HepG2 (cell line): ENCODE measurements around the gene C14orf93. TPM values are rescaled to one million over a fixed set of nuclear protein-coding genes. Genes with fewer than 3 reads are reported as not detected.

Experiments used
- FOXA3 ChIP-seq: IDR thresholded peaks from 2 replicates; pipeline ENCODE4 v1.6.1; 2016; ENCODE audit warnings: missing genetic modification reagents, missing compliant biosample characterization
- HMGXB3 ChIP-seq: sonication (generic); formaldehyde crosslinking; IDR thresholded peaks from 2 replicates; pipeline ENCODE4 v1.4.0; 2020; ENCODE audit warnings: missing genetic modification reagents, borderline replicate concordance
- MXD3 ChIP-seq: IDR thresholded peaks from 2 replicates; pipeline ENCODE4 v1.6.1; 2016; ENCODE audit warnings: mild to moderate bottlenecking, missing biosample characterization, missing genetic modification reagents
- NAIF1 ChIP-seq: sonication (generic); formaldehyde crosslinking; IDR thresholded peaks from 2 replicates; pipeline ENCODE4 v1.5.0; 2020; ENCODE audit warnings: mild to moderate bottlenecking, missing genetic modification reagents, borderline replicate concordance
- PBX3 ChIP-seq: sonication (generic); formaldehyde crosslinking; IDR thresholded peaks from 2 replicates; pipeline ENCODE4 v1.8.1; 2023; ENCODE audit warnings: missing genetic modification reagents, inconsistent platforms, borderline replicate concordance
- UBTF ChIP-seq: sonication (generic); formaldehyde crosslinking; IDR thresholded peaks from 2 replicates; pipeline ENCODE4 v1.4.0; 2020; ENCODE audit warnings: mild to moderate bottlenecking, missing genetic modification reagents
- ZBTB20 ChIP-seq: sonication (generic); formaldehyde crosslinking; IDR thresholded peaks from 2 replicates; pipeline ENCODE4 v1.8.1; 2023; ENCODE audit warnings: missing genetic modification reagents, low read depth, mild to moderate bottlenecking, borderline replicate concordance
- ZFP36L1 ChIP-seq: sonication (generic); formaldehyde crosslinking; IDR thresholded peaks from 2 replicates; pipeline ENCODE4 v1.8.0; 2022; ENCODE audit warnings: mild to moderate bottlenecking, missing genetic modification reagents, moderate library complexity
- ZNF17 ChIP-seq: sonication (generic); formaldehyde crosslinking; IDR thresholded peaks from 2 replicates; pipeline ENCODE4 v1.5.0; 2020; ENCODE audit warnings: mild to moderate bottlenecking, missing genetic modification reagents
- ZNF782 ChIP-seq: sonication (generic); formaldehyde crosslinking; IDR thresholded peaks from 2 replicates; pipeline ENCODE4 v1.4.0; 2020; ENCODE audit warnings: missing genetic modification reagents, mild to moderate bottlenecking, borderline replicate concordance
- polyA plus RNA-seq, 8 experiments: library from polyadenylated mRNA; depleted of rRNA in 3 of 8; stranded (reverse) in 7 of 8; unstranded in 1 of 8; fragments of >200 nt; fragmentation: Illumina TruSeq in 4 of 8; extraction: Trizol in 4 of 8; gene quantifications; 2 replicates each; pipeline versions ENCODE4 v1.2.1 to v1.2.3, GENCODE V29; 2011 to 2016; ENCODE audit warnings: low read depth in 4 of 8, missing spikeins in 1 of 8, mixed read lengths in 1 of 8; ENCODE audit not compliant: insufficient read depth in 1 of 8
- total RNA-seq, 5 experiments: library from RNA; depleted of rRNA; stranded (reverse); fragments of >200 nt; fragmentation: Illumina TruSeq; extraction: Trizol; gene quantifications; 2 replicates each; pipeline ENCODE4 v1.2.3, GENCODE V29; 2016; ENCODE audit warnings: low read depth in 1 of 5

Gene C14orf93
- total and polyA plus RNA-seq, 2 of the 13 experiments (the other 11 are each of a cell fraction or from before 2014, with no cell fraction given) = 11.4 to 22.5 TPM

GRCh38 chr14:22977684-22978486 is 32.1 kb downstream of the C14orf93 start (continued):
- TF ChIP-seq HMGXB3 (peak; percentile 64), ZNF17 (CRISPR knock-in tag) (no peak), MXD3 (CRISPR knock-in tag) (peak; percentile 76; the same call in 1 of the 2 replicates), UBTF (peak; percentile 52; the same call in 1 of the 2 replicates), PBX3 (CRISPR knock-in tag) (no peak), ZFP36L1 (CRISPR knock-in tag) (no peak), ZNF782 (CRISPR knock-in tag) (peak; percentile 71), FOXA3 (CRISPR knock-in tag) (peak; percentile 95), NAIF1 (no peak), ZBTB20 (peak; percentile 90)
